GM12872 (cell line): Measurements from ENCODE around the gene ITGAE.

ENCODE experiments used
- CTCF ChIP-seq: IDR thresholded peaks from 3 replicates; pipeline ENCODE4 v1.5.1; 2011; ENCODE audit warnings: low read depth, mild to moderate bottlenecking, low read length, moderate library complexity; ENCODE audit not compliant: insufficient read depth

The ITGAE gene

GRCh38 chr17:3814361-3814760, 13.4 kb upstream of the ITGAE start:
- no peak for TF ChIP-seq CTCF

- TF ChIP-seq CTCF = no peak
These were observed 12.2 kb upstream of the ITGAE start for GRCh38 chr17:3813171-3813570.

GRCh38 chr17:3812771-3813170, 11.8 kb upstream of the ITGAE start:
- TF ChIP-seq CTCF = no peak

GRCh38 chr17:3812284-3812683, 11.3 kb upstream of the ITGAE start:
- TF ChIP-seq CTCF = no peak

- TF ChIP-seq CTCF = no peak
These were observed 9.0 kb upstream of the ITGAE start for GRCh38 chr17:3810019-3810418.

- TF ChIP-seq CTCF = no peak
These were observed 8.1 kb upstream of the ITGAE start for GRCh38 chr17:3809135-3809534.

- TF ChIP-seq CTCF = no peak
These were observed 7.7 kb upstream of the ITGAE start for GRCh38 chr17:3808701-3809100.

- no peak for TF ChIP-seq CTCF
These were observed 4.6 kb upstream of the ITGAE start for GRCh38 chr17:3805581-3805980.
